Parathyroid adenoma (tissue), 2 donors: ENCODE data around the gene FCF1.

Experiments used
- H2AFZ ChIP-seq: fragments of 300-600 bp; sonication (generic); one replicate; pipeline ENCODE4 v1.7.0; 2017; ENCODE audit warnings: antibody characterized with exemption, mild to moderate bottlenecking
- H3K27ac ChIP-seq: fragments of 300-600 bp; sonication (generic); one replicate; pipeline ENCODE4 v1.7.0; 2017
- H3K27me3 ChIP-seq: fragments of 300-600 bp; sonication (generic); one replicate; pipeline ENCODE4 v1.7.0; 2017; ENCODE audit warnings: low read length; ENCODE audit not compliant: control insufficient read depth, insufficient read depth
- H3K36me3 ChIP-seq: fragments of 300-600 bp; sonication (generic); one replicate; pipeline ENCODE4 v1.7.0; 2017; ENCODE audit warnings: low read length; ENCODE audit not compliant: control insufficient read depth, insufficient read depth
- H3K4me1 ChIP-seq: fragments of 300-600 bp; sonication (generic); one replicate; pipeline ENCODE4 v1.7.0; 2017; ENCODE audit warnings: control low read depth
- H3K4me2 ChIP-seq: fragments of 300-600 bp; sonication (generic); one replicate; pipeline ENCODE4 v1.7.0; 2017; ENCODE audit warnings: low read length
- H3K4me3 ChIP-seq: fragments of 300-600 bp; sonication (generic); one replicate; pipeline ENCODE4 v1.7.0; 2017; ENCODE audit warnings: low read depth, low read length
- H3K79me2 ChIP-seq: fragments of 300-600 bp; sonication (generic); one replicate; pipeline ENCODE4 v1.7.0; 2017; ENCODE audit warnings: control low read depth
- H3K9ac ChIP-seq: fragments of 300-600 bp; sonication (generic); one replicate; pipeline ENCODE4 v1.7.0; 2017; ENCODE audit warnings: mild to moderate bottlenecking
- H3K9me3 ChIP-seq: fragments of 300-600 bp; sonication (generic); one replicate; pipeline ENCODE4 v1.7.0; 2017; ENCODE audit warnings: low read length; ENCODE audit not compliant: control insufficient read depth
- TF ChIP-seq, protein P1 (sequence below): fragments of 300-600 bp; sonication (generic); IDR thresholded peaks from one replicate; pipeline ENCODE4 v1.7.0; 2017; ENCODE audit warnings: antibody characterized with exemption, mild to moderate bottlenecking
- donor health status: primary hyperparathyroidism.

Gene FCF1

DNA sequence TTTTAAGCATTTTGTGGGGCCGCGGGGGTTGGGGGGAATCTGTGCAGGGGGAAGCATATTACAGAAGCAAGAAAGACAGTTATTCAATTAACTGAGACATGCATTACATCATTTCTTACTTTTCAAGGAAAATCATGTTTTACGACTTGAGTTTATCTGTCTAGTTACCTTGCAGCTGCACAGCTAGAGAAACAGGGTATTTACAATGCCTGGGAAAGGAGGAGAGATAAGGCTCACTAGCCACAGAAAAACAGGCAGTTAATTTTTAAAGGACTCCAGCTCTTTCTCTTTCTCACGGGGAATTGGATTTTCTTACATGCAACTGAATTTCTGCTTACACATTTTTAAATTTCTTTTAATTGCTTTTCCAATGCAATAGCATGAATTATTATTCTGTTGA is 22.2 kb downstream of the FCF1 start:
- H3K9me3 ChIP-seq: no peaks in the 10 kb centered on the region
- no peak overlapping the region for H3K4me3 ChIP-seq
- H3K27me3 ChIP-seq: no peaks in the 10 kb centered on the region
- H3K79me2 ChIP-seq: no peaks in the 10 kb centered on the region
- H3K36me3 ChIP-seq: no peaks in the 10 kb centered on the region
- no peaks in the 10 kb centered on the region for H3K4me1 ChIP-seq
- no peak overlapping the region for H2AFZ ChIP-seq
- TF ChIP-seq, protein P1, sequence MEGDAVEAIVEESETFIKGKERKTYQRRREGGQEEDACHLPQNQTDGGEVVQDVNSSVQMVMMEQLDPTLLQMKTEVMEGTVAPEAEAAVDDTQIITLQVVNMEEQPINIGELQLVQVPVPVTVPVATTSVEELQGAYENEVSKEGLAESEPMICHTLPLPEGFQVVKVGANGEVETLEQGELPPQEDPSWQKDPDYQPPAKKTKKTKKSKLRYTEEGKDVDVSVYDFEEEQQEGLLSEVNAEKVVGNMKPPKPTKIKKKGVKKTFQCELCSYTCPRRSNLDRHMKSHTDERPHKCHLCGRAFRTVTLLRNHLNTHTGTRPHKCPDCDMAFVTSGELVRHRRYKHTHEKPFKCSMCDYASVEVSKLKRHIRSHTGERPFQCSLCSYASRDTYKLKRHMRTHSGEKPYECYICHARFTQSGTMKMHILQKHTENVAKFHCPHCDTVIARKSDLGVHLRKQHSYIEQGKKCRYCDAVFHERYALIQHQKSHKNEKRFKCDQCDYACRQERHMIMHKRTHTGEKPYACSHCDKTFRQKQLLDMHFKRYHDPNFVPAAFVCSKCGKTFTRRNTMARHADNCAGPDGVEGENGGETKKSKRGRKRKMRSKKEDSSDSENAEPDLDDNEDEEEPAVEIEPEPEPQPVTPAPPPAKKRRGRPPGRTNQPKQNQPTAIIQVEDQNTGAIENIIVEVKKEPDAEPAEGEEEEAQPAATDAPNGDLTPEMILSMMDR: no peak
- H3K9ac ChIP-seq: no peak overlapping the region
- H3K4me2 ChIP-seq: no peak overlapping the region
- H3K27ac ChIP-seq: no peak overlapping the region

DNA sequence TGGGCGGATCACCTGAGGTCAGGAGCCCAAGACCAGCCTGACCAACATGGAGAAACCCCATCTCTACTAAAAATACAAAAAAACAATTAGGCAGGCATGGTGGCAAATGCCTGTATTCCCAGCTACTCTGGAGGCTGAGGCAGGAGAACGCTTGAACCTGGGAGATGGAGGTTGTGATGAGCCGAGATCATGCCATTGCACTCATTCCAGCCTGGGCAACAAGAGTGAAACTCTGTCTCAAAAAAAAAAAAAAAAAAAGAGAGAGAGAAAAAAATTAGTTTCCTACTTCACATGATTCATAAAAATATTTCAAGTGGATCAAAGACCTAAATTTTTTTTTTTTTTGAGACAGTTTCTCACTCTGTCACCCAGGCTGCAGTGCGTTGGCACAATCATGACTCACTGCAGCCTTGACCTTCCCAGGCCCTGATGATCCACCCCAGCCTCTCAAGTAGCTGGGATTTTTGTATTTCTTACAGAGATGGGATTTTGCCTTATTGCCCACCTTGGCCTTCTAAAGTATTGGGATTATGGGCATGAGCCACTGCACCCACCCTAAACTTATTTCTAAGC is 24.9 kb downstream of the FCF1 start:
- H3K4me3 ChIP-seq: no peak overlapping the region
- TF ChIP-seq, protein P1: no peak
- no peaks in the 10 kb centered on the region for H3K36me3 ChIP-seq
- no peaks in the 10 kb centered on the region for H3K79me2 ChIP-seq
- H3K27ac ChIP-seq: no peak overlapping the region
- no peaks in the 10 kb centered on the region for H3K27me3 ChIP-seq
- no peak overlapping the region for H2AFZ ChIP-seq
- no peak overlapping the region for H3K9ac ChIP-seq
- no peak overlapping the region for H3K4me2 ChIP-seq
- H3K9me3 ChIP-seq: no peaks in the 10 kb centered on the region
- H3K4me1 ChIP-seq: no peaks in the 10 kb centered on the region

DNA sequence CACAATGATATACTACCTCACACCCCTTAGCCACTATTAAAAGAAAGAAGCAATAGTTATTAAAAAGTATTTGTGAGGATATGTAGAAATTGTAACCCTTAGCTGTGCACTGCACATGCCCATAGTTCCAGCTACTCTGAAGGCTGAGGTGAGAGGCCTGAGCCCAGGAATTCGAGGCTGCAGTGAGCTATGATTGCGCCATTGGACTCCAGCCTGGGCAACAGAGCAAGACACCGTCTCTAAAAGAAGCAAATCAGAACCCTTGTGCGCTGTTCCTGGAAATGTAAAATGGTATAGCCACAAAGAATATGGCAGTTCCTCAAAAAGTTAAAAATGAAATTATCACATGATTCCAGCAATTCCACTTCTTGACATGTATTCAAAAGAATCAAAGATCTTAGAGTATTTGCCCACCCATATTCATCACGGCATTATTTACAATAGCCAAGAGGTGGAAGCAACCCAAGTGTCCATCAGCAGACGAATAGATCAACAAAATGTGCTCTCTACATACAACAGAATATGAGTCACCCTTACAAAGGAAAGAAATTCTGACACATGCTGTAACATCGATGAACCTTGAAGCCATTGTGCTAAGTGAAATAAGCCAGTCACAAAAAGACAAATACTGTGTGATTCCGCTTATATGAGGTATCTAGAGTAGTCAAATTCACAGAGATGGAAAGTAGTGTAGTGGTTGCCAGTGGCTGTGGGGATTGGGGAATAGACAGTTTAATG is 26.5 kb downstream of the FCF1 start:
- no peak overlapping the region for H3K4me2 ChIP-seq
- H2AFZ ChIP-seq: no peak overlapping the region
- no peak overlapping the region for H3K27ac ChIP-seq
- no peaks in the 10 kb centered on the region for H3K27me3 ChIP-seq
- H3K9me3 ChIP-seq: no peaks in the 10 kb centered on the region
- TF ChIP-seq, protein P1: no peak
- no peaks in the 10 kb centered on the region for H3K36me3 ChIP-seq
- no peaks in the 10 kb centered on the region for H3K4me1 ChIP-seq
- H3K4me3 ChIP-seq: no peak overlapping the region
- no peak overlapping the region for H3K9ac ChIP-seq
- no peaks in the 10 kb centered on the region for H3K79me2 ChIP-seq

DNA sequence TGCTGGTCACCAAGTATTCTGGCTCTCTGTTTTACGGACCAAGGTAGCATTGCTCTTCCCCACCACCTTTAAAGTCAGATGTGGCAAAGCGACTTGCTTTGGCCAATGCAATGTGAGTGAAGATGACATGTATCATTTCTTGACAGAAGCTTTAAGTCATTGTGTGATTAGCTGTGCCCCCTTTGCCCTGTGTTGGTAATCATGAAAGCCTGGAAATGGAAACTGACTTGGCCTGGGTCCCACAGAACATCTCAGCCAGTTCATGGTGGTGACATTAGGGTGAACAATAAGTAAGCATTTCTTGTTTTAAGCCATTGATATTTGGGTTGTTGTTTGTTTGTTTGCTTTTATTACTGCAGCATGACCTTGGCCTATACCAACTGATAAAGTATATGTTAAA is 34.3 kb downstream of the FCF1 start:
- Histone ChIP-seq H3K4me1 (no peaks in the 10 kb centered on the region), H3K9ac (no peak overlapping the region), H2AFZ (no peak overlapping the region), H3K36me3 (no peaks in the 10 kb centered on the region), H3K27me3 (no peaks in the 10 kb centered on the region), H3K4me3 (no peak overlapping the region), H3K27ac (no peak overlapping the region), H3K79me2 (no peaks in the 10 kb centered on the region), H3K9me3 (no peaks in the 10 kb centered on the region), H3K4me2 (no peak overlapping the region)
- TF ChIP-seq, protein P1: no peak

DNA sequence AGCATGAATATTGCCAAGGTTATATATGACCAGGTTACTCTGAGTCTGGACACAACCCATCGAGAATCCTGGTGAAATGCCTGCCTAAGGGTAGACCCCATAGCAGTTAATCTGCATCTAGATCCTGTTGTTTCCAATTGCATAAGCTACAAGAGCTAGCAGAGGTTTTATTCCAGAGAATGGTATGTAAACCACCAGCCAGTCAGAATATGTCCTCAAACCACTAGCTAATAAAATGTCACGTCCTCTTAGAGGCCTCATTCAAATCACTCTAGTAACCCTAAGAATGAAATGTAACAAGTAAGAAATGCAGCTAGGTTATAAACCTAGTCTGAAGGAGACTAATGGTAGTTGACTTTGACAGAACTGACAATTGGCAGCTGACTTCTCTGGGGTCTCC is 41.2 kb downstream of the FCF1 start:
- no peaks in the 10 kb centered on the region for H3K36me3 ChIP-seq
- H3K27me3 ChIP-seq: no peaks in the 10 kb centered on the region
- H3K4me3 ChIP-seq: no peak overlapping the region
- no peak overlapping the region for H3K9ac ChIP-seq
- no peak overlapping the region for H3K27ac ChIP-seq
- H3K4me2 ChIP-seq: no peak overlapping the region
- TF ChIP-seq, protein P1: no peak
- no peaks in the 10 kb centered on the region for H3K9me3 ChIP-seq
- H3K4me1 ChIP-seq: no peaks in the 10 kb centered on the region
- H2AFZ ChIP-seq: no peak overlapping the region
- no peaks in the 10 kb centered on the region for H3K79me2 ChIP-seq
